Glomerular visceral epithelial cell (primary cell): ENCODE results near the gene NBAS.
A peak's percentile ranks its signal among the peaks of the same experiment; 100 is the strongest.
"Not testable (repeated sequence)": the region's sequence is repeated elsewhere in the genome, so short reads cannot be mapped to it uniquely, and the experiment has no call there.

Experiments used
- DNase-seq: peaks from one replicate; pipeline ENCODE4 v3.0.0-alpha.2; 2016; ENCODE audit errors: extremely low spot score

Gene NBAS

GRCh38 chr2:15262792-15263191 lies 298.3 kb downstream of the NBAS start:
- no peak for DNase-seq

DNA sequence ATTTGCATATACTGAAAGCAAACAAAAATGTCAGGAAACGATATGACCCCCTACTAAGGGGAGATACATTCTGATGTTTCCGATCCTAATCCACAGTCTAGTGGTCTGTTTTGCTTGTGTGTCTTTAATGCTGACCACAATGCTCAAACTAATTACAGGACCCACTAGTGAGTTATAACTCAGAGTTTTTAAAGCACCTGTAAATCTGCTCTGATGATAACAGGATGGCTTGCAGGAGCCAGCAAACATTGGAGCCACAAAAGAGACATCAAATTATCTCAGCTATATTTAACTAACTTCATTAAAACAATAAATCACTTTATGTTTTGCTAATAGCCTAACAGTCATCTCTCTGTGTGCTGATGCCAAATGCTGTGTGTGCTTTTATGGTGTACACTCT lies 300.3 kb downstream of the NBAS start:
- no peak for DNase-seq

- no peak for DNase-seq
These were observed 300.9 kb downstream of the NBAS start for GRCh38 chr2:15260196-15260595.

DNA sequence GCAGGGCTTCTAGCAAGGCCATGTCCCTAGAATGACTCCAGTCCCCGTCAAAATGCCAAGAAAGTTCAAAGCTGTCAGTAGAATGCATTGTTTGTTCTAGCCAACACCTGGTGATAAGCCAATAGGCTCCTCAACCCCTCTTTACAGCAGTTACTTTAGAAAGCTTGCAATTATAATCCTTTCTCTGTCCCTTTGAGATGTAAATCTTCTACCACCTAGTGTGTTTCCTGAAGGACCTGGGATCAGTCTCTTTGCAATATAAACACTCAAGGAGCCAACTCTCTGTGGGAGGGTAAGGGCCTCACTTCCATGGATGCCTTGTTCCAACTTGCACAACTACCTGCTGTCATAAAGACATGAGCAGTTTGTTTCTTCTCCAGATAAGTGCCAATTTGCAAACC lies 301.8 kb downstream of the NBAS start:
- no peak for DNase-seq

- DNase-seq: not testable (repeated sequence)
These were observed 302.7 kb downstream of the NBAS start for GRCh38 chr2:15258385-15258784.

DNA sequence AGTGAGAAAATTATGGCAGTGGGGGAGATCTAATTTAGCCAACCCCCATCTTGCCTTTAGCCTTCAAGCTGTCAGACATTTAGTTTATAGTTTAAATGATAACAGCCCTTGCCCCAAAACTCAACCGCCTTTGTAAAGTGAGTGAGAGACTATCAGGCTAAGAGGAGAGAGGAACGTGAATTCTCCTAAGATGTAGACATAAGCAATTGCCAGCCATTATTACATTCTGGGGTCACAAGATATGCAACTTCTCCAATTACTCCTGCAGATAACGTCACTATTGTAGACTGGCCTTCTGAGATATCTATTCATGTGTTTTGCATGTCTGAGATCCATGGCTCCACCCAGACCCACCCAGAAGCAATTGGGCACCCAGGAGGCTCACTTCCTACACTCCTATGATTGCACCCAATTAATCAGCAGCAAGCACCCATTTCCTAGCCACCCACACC lies 307.3 kb downstream of the NBAS start:
- no peak for DNase-seq

- no peak for DNase-seq
These were observed 307.9 kb downstream of the NBAS start for GRCh38 chr2:15253247-15253646.

- no peak for DNase-seq
These were observed 309.4 kb downstream of the NBAS start for GRCh38 chr2:15251753-15252152.

GRCh38 chr2:15250946-15251345 lies 310.2 kb downstream of the NBAS start:
- DNase-seq: not testable (repeated sequence)

GRCh38 chr2:15246870-15247269 lies 314.3 kb downstream of the NBAS start:
- no peak for DNase-seq

GRCh38 chr2:15243762-15244161 lies 317.4 kb downstream of the NBAS start:
- no peak for DNase-seq

DNA sequence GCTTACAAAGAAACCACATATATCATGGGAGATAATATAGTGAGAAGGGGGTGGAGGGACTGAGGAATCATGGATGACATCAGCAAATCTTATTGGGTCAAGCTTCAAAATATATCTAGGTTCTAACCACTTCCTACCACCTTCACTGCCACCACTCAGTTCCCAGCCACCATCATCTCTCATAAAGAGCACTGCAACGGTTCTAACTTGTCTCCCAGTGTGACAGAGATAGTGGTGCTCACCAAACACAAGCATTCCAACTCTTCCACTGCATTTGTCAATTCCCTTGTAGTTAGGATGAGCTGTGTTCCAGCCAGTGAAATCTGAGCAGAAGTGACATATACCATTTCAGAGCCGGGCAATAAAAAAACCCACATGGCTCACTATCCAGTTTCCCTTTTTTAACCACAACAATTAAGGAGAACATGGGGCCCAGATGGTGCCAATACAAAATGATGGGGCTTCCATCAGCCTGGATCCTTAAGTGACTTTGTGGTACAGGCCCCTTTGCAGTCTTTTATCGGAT lies 318.1 kb downstream of the NBAS start:
- DNase-seq: no peak

GRCh38 chr2:15241929-15242328 lies 319.2 kb downstream of the NBAS start:
- DNase-seq: no peak

GRCh38 chr2:15241201-15241600 lies 319.9 kb downstream of the NBAS start:
- no peak for DNase-seq

- DNase-seq: no peak
These were observed 323.1 kb downstream of the NBAS start for GRCh38 chr2:15238028-15238427.

- no peak for DNase-seq
These were observed 330.4 kb downstream of the NBAS start for GRCh38 chr2:15230599-15231192.

- no peak for DNase-seq
These were observed 334.5 kb downstream of the NBAS start for GRCh38 chr2:15226661-15227060.

DNA sequence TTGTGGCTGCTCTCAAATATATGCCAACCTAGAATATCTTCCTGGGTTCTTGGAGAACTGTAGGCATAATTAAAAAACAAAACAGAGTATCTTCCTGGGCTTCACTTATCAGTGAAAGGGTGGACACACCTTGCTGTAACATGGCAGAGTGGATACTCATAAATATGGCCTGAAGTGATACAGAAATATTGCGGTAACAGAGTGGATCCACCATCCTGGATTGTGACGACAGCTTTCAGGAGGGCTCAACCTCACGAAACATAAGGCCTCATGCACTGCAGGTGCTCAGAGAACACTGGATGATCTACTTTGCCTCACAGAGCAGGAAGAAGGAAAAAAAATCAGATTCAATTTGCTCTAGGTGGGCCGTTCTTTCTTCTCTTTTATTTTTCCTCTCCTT lies 336.0 kb downstream of the NBAS start:
- no peak for DNase-seq

- DNase-seq: no peak
These were observed 336.5 kb downstream of the NBAS start for GRCh38 chr2:15224641-15225040.

- peak; percentile 4 for DNase-seq
These were observed 337.2 kb downstream of the NBAS start for GRCh38 chr2:15223887-15224286.

- no peak for DNase-seq
These were observed 338.3 kb downstream of the NBAS start for GRCh38 chr2:15222856-15223255.

DNA sequence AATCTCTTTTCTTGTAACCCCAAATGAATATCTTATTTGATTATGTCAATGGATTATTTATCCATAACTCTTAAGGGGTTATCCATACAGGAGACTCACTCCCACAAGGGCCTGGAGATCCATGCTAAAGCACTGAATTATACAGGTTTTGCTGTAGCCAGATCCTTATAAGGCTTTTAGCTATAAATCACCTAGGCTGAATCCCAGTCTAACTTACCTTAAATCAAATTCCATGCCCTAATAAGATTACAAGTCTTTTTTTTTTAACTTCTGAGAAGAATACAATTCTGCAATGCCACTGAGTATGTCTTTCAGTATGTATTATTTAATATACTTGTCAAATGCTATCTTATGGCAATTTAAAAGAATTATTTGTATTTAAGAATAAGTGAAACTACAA lies 340.5 kb downstream of the NBAS start:
- DNase-seq: no peak

GRCh38 chr2:15218423-15219086 lies 342.6 kb downstream of the NBAS start:
- DNase-seq: no peak

- no peak for DNase-seq
These were observed 348.9 kb downstream of the NBAS start for GRCh38 chr2:15212249-15212648.
